Stimulated activated effector memory CD8-positive, alpha-beta T cell treated with anti-CD3 and anti-CD28 coated beads, Interleukin-12 subunit alpha, Interleukin-12 subunit beta, amount 100 ng/mL, for 72 hours (primary cell): ENCODE results near the gene SERPINB1.
"Not testable (repeated sequence)": the region's sequence is repeated elsewhere in the genome, so short reads cannot be mapped to it uniquely, and the experiment has no call there.

Experiments used
- ATAC-seq: fragments of 150-1000 bp; cut with Tn5 transposase; 2 replicates; pipeline ENCODE4 v1.10.0; 2021
- DNase-seq, 2 donors: peaks; one replicate each; pipeline ENCODE4 v3.0.0; 2021 to 2022; ENCODE audit warnings: low spot score in 2 of 2
- H3K27ac Mint-ChIP-seq: one replicate; pipeline ENCODE4 v1.8.0; 2022; ENCODE audit warnings: mild to moderate bottlenecking, mixed read lengths
- H3K36me3 Mint-ChIP-seq: one replicate; pipeline ENCODE4 v1.8.0; 2022; ENCODE audit warnings: mild to moderate bottlenecking, mixed read lengths
- H3K4me1 Mint-ChIP-seq: one replicate; pipeline ENCODE4 v1.8.0; 2022; ENCODE audit warnings: mixed read lengths
- H3K4me3 Mint-ChIP-seq: one replicate; pipeline ENCODE4 v1.8.0; 2022; ENCODE audit warnings: mild to moderate bottlenecking, mixed read lengths
- H3K9me3 Mint-ChIP-seq: one replicate; pipeline ENCODE4 v1.8.0; 2022; ENCODE audit warnings: mixed read lengths

SERPINB1 gene

DNA sequence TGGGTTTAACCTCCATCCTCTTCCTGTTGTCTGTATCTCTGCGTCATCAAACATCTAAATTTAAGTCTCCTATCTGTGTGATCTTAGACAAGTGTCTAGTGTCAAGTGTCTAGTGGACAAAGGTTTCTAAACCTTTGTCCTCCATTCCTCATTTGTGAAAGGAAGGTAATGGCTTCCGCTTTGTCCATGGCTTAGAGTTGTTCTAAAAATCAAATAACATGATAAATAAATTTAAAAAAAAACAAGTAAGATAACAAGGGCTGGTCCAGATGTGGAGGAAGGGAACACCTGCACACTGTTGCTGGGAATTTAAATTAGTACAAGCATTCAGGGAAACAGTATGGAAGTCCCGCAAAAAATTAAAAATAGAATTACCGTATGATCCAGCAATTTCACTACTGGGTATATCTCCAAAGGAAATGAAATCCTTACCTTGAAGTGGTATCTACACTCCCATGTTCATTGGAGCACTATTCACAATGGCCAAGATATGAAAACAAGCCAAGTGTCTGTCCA is 17.6 kb upstream of the SERPINB1 start:
- H3K36me3 Mint-ChIP-seq = peaks cover 34% of the 10 kb centered on the region
- ATAC-seq (no peak), DNase-seq (no peak)
- H3K27ac Mint-ChIP-seq = peak overlapping the region; percentile 96
- peak overlapping the region; percentile 76 for H3K4me3 Mint-ChIP-seq
- peaks cover 93% of the 10 kb centered on the region for H3K4me1 Mint-ChIP-seq
- no peaks in the 10 kb centered on the region for H3K9me3 Mint-ChIP-seq

DNA sequence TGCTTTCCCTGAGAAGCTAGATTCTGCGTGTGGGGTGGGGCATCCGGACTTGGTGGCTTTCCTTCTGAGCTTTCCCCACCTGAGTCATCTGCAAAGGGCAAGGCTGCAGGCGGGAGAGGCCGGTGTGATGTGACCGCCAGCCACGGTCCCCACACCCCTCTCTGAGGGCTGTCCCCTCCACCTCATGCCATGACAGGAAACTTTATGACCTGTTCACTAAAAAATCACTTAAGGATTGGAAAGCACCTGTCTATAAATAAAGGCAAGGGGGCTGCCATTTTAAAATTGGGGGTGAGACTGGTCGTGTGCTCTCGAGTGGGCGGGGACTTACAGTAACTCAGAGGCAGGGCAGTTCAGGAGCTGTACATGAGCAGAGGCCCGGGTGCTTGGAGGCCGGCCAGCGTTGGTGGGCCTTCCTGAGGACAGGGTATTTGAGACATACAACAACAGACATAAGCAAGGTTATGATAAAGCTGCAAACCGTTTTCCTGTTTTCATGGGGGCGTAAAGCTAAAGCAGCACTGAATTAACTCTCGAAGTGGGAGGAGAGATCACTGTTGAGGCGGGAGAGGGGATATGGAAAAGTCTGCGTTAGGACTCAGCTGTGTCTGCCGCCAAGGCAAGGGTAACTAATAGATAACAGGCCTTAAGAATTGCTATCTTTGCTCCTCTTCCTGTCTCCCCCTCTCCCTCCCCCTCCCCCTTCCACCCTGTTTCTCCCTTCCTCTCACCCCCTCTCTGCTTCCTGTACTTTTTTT is 16.1 kb upstream of the SERPINB1 start:
- peak overlapping the region; percentile 76 for H3K4me3 Mint-ChIP-seq
- H3K27ac Mint-ChIP-seq = peak overlapping the region; percentile 96
- ATAC-seq (peak; percentile 86), DNase-seq (peak; percentile 64 to 93)
- H3K9me3 Mint-ChIP-seq = no peaks in the 10 kb centered on the region
- H3K36me3 Mint-ChIP-seq = peaks cover 40% of the 10 kb centered on the region
- H3K4me1 Mint-ChIP-seq = peaks cover 94% of the 10 kb centered on the region

GRCh38 chr6:2857185-2857579 is 15.5 kb upstream of the SERPINB1 start:
- DNase-seq (no peak), ATAC-seq (no peak)
- H3K9me3 Mint-ChIP-seq = no peaks in the 10 kb centered on the region
- H3K36me3 Mint-ChIP-seq = peaks cover 40% of the 10 kb centered on the region
- H3K4me3 Mint-ChIP-seq = peak overlapping the region; percentile 76
- peak overlapping the region; percentile 96 for H3K27ac Mint-ChIP-seq
- H3K4me1 Mint-ChIP-seq = peaks cover 90% of the 10 kb centered on the region

DNA sequence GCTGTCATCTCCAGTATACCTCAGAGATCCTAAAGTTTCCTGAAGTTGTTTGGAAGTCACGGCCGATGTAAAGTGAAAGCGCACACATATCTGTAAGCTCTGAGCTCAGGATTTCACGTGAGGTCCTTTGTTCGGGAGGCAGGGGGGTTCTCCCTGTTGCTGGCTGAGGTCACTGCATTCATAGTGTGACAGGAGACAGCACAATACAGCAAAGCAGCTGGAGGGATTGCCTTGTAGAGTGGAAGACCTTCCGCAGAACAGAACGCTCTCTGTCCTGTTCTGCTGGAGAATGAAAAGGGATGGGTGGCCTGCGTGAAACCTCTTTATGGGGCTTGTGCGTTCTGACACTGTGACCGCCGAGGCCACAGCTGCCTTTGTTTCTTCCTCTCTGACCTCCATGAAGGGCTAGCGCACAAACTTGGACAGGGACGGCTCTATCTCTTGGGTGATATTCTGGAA is 13.4 kb upstream of the SERPINB1 start:
- Mint-ChIP-seq H3K9me3 (no peaks in the 10 kb centered on the region), H3K36me3 (peaks cover 33% of the 10 kb centered on the region), H3K4me3 (peak overlapping the region; percentile 76), H3K27ac (peak overlapping the region; percentile 95), H3K4me1 (peaks cover 73% of the 10 kb centered on the region)
- no peak for ATAC-seq
- DNase-seq = no peak

- Mint-ChIP-seq H3K4me3 (peak overlapping the region; percentile 76), H3K9me3 (no peaks in the 10 kb centered on the region), H3K4me1 (peaks cover 67% of the 10 kb centered on the region), H3K27ac (peak overlapping the region; percentile 95), H3K36me3 (peaks cover 30% of the 10 kb centered on the region)
- no peak for DNase-seq
- no peak for ATAC-seq
Measured at GRCh38 chr6:2854396-2854982, 12.8 kb upstream of the SERPINB1 start.

DNA sequence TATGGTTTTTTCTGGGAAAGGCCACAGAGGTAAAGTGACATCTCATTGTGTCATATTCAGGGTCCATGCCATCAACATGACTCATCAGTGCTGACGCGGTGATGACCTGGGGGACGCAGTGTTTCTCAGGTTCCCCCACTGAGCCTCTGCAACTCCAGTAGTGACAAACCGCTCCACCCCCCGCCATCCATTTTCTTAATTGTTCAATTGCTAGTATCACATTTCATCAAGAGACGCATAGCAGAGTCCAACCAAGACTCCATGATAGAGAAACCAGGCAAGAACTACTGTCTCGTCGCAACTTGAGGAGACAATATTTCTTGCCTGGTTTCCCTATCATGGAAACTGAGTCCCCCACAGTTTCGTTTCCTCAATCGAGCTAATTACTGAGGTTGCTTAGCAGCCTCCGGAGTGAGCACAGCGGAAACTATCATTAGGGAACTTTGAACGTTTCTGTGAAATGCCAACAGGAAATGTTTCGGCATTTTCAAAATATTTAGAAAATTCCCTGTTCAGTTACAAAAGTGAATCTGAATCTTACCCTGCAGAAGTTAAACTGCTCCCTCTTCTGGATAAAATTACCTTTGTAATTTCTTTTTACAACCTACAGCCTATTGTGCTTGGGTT is 12.2 kb upstream of the SERPINB1 start:
- ATAC-seq = peak; percentile 84
- peak; percentile 63 to 89 for DNase-seq
- Mint-ChIP-seq H3K4me1 (peaks cover 65% of the 10 kb centered on the region), H3K36me3 (peaks cover 24% of the 10 kb centered on the region), H3K9me3 (no peaks in the 10 kb centered on the region), H3K4me3 (peak overlapping the region; percentile 76), H3K27ac (peak overlapping the region; percentile 95)

GRCh38 chr6:2853378-2853768 is 11.7 kb upstream of the SERPINB1 start:
- Mint-ChIP-seq H3K4me3 (peak overlapping the region; percentile 76), H3K36me3 (peaks cover 21% of the 10 kb centered on the region)

DNA sequence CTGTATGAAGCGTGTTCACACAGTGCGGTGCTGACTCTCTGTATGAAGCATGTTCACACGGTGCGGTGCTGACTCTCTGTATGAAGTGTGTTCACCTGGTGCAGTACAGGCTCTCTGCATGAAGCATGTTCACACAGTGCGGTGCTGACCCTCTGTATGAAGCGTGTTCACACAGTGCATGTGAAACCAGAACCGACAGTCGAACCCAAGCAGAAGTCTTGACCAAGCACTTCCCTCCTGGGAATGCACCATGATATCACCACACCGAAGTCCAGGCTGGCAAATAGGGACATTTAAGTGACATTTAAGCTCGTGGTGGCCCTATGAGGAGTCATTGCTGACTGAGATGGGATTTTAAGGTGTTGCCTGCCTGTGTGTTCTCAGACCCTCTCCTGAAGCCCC is 11.3 kb upstream of the SERPINB1 start:
- H3K4me3 Mint-ChIP-seq = peak overlapping the region; percentile 76

More at GRCh38 chr6:2853378-2853768, 11.7 kb upstream of the SERPINB1 start:
- Mint-ChIP-seq H3K27ac (peak overlapping the region; percentile 95), H3K4me1 (peaks cover 65% of the 10 kb centered on the region)
- not testable (repeated sequence) for H3K9me3 Mint-ChIP-seq, DNase-seq, ATAC-seq

DNA sequence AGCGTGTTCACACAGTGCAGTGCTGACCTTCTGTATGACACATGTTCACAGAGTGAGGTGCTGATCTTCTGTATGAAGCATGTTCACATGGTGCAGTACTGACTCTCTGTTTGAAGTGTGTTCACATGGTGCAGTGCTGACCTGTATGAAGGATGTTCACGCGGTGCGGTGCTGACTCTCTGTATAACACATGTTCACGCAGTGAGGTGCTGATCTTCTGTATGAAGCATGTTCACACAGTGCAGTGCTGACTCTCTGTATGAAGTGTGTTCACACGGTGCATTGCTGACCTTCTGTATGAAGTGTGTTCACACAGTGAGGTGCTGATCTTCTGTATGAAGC is 10.8 kb upstream of the SERPINB1 start:
- Mint-ChIP-seq H3K9me3 (no peaks in the 10 kb centered on the region), H3K36me3 (peaks cover 12% of the 10 kb centered on the region), H3K4me3 (no peak overlapping the region), H3K27ac (peak overlapping the region; percentile 95), H3K4me1 (peaks cover 62% of the 10 kb centered on the region)
- ATAC-seq (no peak), DNase-seq (no peak)

More for the DNA sequence above, 11.3 kb upstream of the SERPINB1 start:
- peaks cover 16% of the 10 kb centered on the region for H3K36me3 Mint-ChIP-seq
- ATAC-seq = no peak
- DNase-seq = peak in 1 of 2 donors; percentile 51
- H3K9me3 Mint-ChIP-seq = no peaks in the 10 kb centered on the region
- peaks cover 65% of the 10 kb centered on the region for H3K4me1 Mint-ChIP-seq
- H3K27ac Mint-ChIP-seq = peak overlapping the region; percentile 95

DNA sequence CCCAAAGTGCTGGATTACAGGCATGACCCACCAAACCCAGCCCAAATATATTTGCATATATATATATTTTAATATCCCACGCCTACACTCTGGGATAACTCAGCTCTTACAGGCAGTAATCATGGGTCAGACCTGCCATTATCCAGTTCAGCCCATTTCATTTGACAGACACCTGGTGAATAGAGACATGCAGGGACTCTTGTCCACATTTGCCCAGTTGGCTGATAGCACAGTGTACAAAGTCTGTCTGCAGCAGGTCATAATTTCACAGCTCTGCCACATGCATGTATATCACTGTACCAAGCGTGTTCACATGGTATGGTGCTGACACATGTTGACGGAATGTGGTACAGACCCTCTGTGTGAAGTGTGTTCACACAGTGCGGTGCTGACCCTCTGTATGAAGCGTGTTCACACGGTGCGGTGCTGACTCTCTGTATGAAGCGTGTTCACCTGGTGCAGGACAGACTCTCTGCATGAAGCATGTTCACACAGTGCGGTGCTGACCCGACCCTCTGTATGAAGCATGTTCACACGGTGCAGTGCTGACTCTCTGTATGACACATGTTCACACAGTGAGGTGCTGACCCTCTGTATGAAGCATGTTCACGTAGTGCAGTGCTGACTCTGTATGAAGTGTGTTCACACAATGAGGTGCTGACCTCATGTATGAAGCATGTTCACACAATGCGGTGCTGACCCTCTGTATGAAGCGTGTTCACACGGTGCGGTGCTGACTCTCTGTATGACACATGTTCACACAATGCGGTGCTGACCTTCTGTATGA is 10.3 kb upstream of the SERPINB1 start:
- no peak overlapping the region for H3K27ac Mint-ChIP-seq
- no peaks in the 10 kb centered on the region for H3K9me3 Mint-ChIP-seq
- H3K4me3 Mint-ChIP-seq = no peak overlapping the region
- H3K4me1 Mint-ChIP-seq = peaks cover 60% of the 10 kb centered on the region
- ATAC-seq (no peak), DNase-seq (peak in 1 of 2 donors; percentile 48)
- peaks cover 6% of the 10 kb centered on the region for H3K36me3 Mint-ChIP-seq

DNA sequence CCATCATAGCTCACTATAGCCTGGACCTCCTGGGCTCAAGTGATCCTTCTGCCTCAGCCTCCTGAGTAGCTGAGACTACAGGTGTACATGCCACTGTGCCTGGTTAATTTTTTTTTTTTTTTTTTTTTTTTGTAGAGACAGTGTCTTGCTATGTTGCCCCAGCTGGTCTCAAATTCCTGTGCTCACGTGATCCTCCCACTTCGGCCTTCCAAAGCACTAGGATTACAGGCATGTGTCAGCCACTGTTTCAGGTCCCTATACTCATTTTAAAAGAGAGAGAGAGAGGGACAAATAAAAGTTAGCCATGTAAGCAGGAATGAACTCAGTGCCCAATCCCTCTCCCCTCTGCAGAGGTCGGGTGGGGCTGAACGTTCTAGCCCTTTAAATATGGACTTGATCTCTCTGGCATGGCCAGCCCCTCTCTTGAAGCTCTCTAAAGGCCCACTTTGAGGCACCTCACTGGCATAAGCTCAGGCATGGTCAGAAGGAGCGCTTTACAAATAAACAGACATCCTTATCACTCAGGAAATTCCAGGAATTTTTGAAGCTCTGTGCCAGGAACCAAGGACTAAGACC is 9.0 kb upstream of the SERPINB1 start:
- H3K4me1 Mint-ChIP-seq = peaks cover 59% of the 10 kb centered on the region
- H3K9me3 Mint-ChIP-seq = no peaks in the 10 kb centered on the region
- no peak overlapping the region for H3K27ac Mint-ChIP-seq
- ATAC-seq = no peak
- H3K4me3 Mint-ChIP-seq = no peak overlapping the region
- peaks cover 5% of the 10 kb centered on the region for H3K36me3 Mint-ChIP-seq
- DNase-seq = no peak

DNA sequence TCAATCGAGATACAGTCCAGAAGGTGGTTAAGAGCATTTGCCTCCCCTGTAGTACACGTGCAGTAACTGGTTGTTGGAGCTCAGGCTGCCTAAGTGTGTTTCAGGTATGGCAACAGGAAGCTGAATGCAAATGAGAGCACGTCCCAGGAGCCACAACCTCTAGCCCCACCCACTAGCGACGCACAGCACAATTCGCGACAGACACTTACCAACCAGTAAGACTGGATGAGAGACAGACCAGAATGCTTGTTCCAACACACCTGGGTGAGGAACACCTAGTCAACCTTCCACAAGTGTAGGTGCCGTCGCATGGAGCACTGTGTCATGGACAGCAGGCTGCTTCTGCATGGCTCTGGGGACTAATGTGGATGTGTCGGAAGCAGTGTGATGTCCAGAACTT is 7.2 kb upstream of the SERPINB1 start:
- ATAC-seq (peak; percentile 48), DNase-seq (no peak)
- Mint-ChIP-seq H3K27ac (peak overlapping the region; percentile 33), H3K36me3 (peaks cover 4% of the 10 kb centered on the region), H3K4me1 (peaks cover 51% of the 10 kb centered on the region), H3K9me3 (no peaks in the 10 kb centered on the region), H3K4me3 (peak overlapping the region; percentile 42)

DNA sequence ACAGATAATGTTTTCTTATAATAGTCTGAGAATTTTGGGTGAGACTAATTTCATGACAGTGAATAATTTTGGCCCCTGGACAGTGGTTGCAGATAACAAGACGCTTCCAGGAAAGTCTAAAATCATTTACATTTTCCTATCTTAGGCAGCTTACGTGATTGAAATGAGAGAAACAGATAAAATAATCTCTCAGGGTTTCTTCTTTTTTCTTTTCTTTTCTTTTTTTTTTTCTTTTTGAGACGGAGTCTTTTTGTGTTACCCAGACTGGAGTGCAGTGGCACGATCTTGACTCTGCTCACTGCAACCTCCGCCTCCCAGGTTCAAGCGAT is 4.2 kb upstream of the SERPINB1 start:
- ATAC-seq = no peak
- Mint-ChIP-seq H3K4me1 (peaks cover 62% of the 10 kb centered on the region), H3K9me3 (no peaks in the 10 kb centered on the region), H3K4me3 (peak overlapping the region; percentile 52), H3K36me3 (peaks cover 6% of the 10 kb centered on the region), H3K27ac (peak overlapping the region; percentile 12)
- no peak for DNase-seq

DNA sequence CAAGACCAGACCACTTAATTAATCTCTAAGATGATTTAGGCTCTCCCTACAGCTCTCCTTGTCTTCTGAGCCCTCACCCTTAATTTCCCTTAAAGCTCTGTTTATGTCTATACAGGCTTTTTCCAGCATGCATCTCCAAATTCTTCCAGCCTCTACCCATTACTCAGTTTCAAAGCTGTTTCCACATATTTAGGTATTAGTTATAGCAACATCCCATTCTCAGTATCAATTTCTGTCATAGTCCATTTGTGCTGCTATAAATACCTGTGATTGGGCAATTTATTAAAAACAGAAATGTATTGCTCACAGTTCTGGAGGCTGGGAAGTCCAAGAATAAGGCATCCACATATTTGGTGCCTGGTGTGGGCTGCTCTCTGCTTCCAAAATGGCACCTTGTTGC is 2.3 kb upstream of the SERPINB1 start:
- ATAC-seq (no peak), DNase-seq (no peak)
- no peaks in the 10 kb centered on the region for H3K9me3 Mint-ChIP-seq
- peaks cover 24% of the 10 kb centered on the region for H3K36me3 Mint-ChIP-seq
- no peak overlapping the region for H3K4me3 Mint-ChIP-seq
- H3K4me1 Mint-ChIP-seq = peaks cover 77% of the 10 kb centered on the region
- peak overlapping the region; percentile 50 for H3K27ac Mint-ChIP-seq
